ENCODE results near the gene LONP2. TPM values are rescaled to one million over a fixed set of nuclear protein-coding genes. Genes with fewer than 3 reads are reported as not detected.

LONP2 gene
- total and polyA plus RNA-seq, 9 of the 15 experiments (the other 6 are each of a cell fraction or from before 2014, with no cell fraction given): 8.1 to 41.2 (median 25.6) TPM

DNA sequence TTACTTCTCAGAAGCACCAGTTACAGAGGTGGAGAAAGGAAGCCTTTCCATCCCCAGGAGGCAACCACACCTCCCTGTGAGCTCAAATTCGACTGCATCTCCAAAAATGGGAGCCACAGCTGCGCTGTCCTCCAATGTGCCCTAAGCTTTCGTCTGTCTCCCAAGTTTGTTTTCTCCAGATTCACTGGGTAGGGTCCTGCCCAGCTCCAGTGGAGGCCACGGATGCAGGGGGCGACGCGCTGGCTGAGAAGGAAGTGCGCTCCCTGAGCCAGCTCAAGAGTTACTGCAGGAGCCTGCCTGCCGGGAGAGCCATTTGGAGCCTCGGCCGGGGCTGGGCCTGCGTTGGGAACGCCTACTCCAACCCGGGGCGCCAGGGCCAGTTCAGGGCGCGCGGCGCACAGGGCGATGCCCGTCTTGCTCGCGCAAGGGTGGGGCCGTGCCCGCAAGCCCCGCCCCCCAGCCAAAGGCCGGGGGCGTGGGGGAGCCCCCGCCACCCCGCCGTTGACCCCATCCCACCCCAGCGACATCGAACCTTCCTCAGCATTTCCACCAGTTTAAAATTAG lies 121.6 kb downstream of the LONP2 start:
- Histone ChIP-seq H3K9ac (ENCODE audit: insufficient read depth in 1 of 2, low read depth in 2 of 2, low read length in 2 of 2) (peak overlapping the region; percentile 87 to 93), H3K36me3 (ENCODE audit: control insufficient read depth, insufficient read depth, low read length) (peaks cover 12% of the 10 kb centered on the region), H3K27me3 (ENCODE audit: control insufficient read depth in 2 of 2, insufficient read depth in 2 of 2, low read length in 2 of 2) (no peaks in the 10 kb centered on the region), H4K20me1 (replicated peaks; ENCODE audit: control insufficient read depth, insufficient read depth, low read length) (peaks cover 12% of the 10 kb centered on the region), H3K4me2 (ENCODE audit: insufficient read depth, low read length) (peak overlapping the region; percentile 89), H3K4me3 (peak overlapping the region; percentile 50), H3K9me1 (ENCODE audit: control insufficient read depth, insufficient read depth, low read length) (no peaks in the 10 kb centered on the region), H3K79me2 (ENCODE audit: control insufficient read depth, insufficient read depth, low read length) (peaks cover 96% of the 10 kb centered on the region), H3K4me1 (replicated peaks in 1 of 2; ENCODE audit: control insufficient read depth in 2 of 2, insufficient read depth in 2 of 2, low read length in 2 of 2) (peaks cover 16 to 31% of the 10 kb centered on the region in 2 experiments), H2AFZ (ENCODE audit: low read depth, low read length) (peak overlapping the region; percentile 48), H3K27ac (ENCODE audit: extremely low read depth, low read depth, low read length) (peak overlapping the region; percentile 80), H3K9me3 (replicated peaks; ENCODE audit: control insufficient read depth, insufficient read depth, low read depth, low read length) (no peaks in the 10 kb centered on the region)
- in situ Hi-C loops (cut with MboI): no loop called here
- intact Hi-C loops (cut with micrococcal nuclease): loop anchor here (2.0 to 5.0 kb wide), 2 partner anchors 19 to 257 kb away; partner anchors contain the start of gene SIAH1
- POLR2A ChIA-PET: interaction anchor here (0.6 to 4.7 kb wide), 24 partner anchors 10 to 251 kb away, joined by 3 to 48 read pairs (median 3); partner anchors contain the start of gene SIAH1
- DNase-seq (ENCODE audit: extremely low read depth in 1 of 4, low spot score in 3 of 4) (peak; percentile 86 to 93 (median 89)), ATAC-seq (peak; percentile 98), FAIRE-seq (peak; percentile 67)
- WGBS (ENCODE audit: insufficient coverage, low coverage, missing lambda C conversion rate): 0% methylated on average over 31 of the region's 33 CpGs
- no TSS peak for BruUV-seq (replicated peaks)
- CTCF ChIA-PET (ENCODE audit: low intra/inter-chr PET ratio): no interaction called here
- no peak for TF ChIP-seq ATF1 (CRISPR knock-in tag; IDR thresholded peaks at IDR 0.05)
- peak; percentile 8; the same call in 1 of the 2 replicates for TF ChIP-seq ATF1 (tag; IDR thresholded peaks at IDR 0.05)
- peak in 1 of 3 experiments; percentile 69 for TF ChIP-seq YY1 (IDR thresholded peaks at IDR 0.05; ENCODE audit: borderline replicate concordance in 1 of 3, control insufficient read depth in 1 of 3, extremely low read depth in 1 of 3, insufficient read depth in 3 of 3, insufficient read length in 1 of 3, insufficient replicate concordance in 2 of 3, low read depth in 1 of 3, low read length in 2 of 3)
- TF ChIP-seq, protein P1, sequence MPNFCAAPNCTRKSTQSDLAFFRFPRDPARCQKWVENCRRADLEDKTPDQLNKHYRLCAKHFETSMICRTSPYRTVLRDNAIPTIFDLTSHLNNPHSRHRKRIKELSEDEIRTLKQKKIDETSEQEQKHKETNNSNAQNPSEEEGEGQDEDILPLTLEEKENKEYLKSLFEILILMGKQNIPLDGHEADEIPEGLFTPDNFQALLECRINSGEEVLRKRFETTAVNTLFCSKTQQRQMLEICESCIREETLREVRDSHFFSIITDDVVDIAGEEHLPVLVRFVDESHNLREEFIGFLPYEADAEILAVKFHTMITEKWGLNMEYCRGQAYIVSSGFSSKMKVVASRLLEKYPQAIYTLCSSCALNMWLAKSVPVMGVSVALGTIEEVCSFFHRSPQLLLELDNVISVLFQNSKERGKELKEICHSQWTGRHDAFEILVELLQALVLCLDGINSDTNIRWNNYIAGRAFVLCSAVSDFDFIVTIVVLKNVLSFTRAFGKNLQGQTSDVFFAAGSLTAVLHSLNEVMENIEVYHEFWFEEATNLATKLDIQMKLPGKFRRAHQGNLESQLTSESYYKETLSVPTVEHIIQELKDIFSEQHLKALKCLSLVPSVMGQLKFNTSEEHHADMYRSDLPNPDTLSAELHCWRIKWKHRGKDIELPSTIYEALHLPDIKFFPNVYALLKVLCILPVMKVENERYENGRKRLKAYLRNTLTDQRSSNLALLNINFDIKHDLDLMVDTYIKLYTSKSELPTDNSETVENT (CRISPR knock-in tag; IDR thresholded peaks at IDR 0.05): peak; percentile 67; the same call in 1 of the 2 replicates
- TF ChIP-seq RBM22 (IDR thresholded peaks at IDR 0.05; ENCODE audit: low read depth, low read length, poor library complexity, severe bottlenecking): peak; percentile 65
- TF ChIP-seq POLR2B (IDR thresholded peaks at IDR 0.05; ENCODE audit: low read depth, partially characterized antibody): peak; percentile 70
- TF ChIP-seq HDGF (IDR thresholded peaks at IDR 0.05): 0 out of 2 replicates have a peak, but pooled peaks have one; percentile 57
- TF ChIP-seq, protein P2, sequence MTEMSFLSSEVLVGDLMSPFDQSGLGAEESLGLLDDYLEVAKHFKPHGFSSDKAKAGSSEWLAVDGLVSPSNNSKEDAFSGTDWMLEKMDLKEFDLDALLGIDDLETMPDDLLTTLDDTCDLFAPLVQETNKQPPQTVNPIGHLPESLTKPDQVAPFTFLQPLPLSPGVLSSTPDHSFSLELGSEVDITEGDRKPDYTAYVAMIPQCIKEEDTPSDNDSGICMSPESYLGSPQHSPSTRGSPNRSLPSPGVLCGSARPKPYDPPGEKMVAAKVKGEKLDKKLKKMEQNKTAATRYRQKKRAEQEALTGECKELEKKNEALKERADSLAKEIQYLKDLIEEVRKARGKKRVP (CRISPR knock-in tag; IDR thresholded peaks at IDR 0.05): no peak
- no peak for TF ChIP-seq CREB1 (IDR thresholded peaks at IDR 0.05)
- peak; percentile 51; the same call in 1 of the 2 replicates for TF ChIP-seq CREB1 (CRISPR knock-in tag; IDR thresholded peaks at IDR 0.05)
- no peak for TF ChIP-seq ZNF79 (CRISPR knock-in tag; IDR thresholded peaks at IDR 0.05; ENCODE audit: low read depth)
- no peak for TF ChIP-seq KDM4B (IDR thresholded peaks at IDR 0.05; ENCODE audit: borderline replicate concordance in 2 of 2, low read depth in 1 of 2)
- TF ChIP-seq NRF1 (conservative IDR thresholded peaks at IDR 0.05 in 1 of 2, IDR thresholded peaks at IDR 0.05 in 1 of 2): peak; percentile 89 to 91
- peak; percentile 87; the same call in 1 of the 2 replicates for TF ChIP-seq KAT7 (CRISPR knock-in tag; IDR thresholded peaks at IDR 0.05; ENCODE audit: borderline replicate concordance)
- no peak for TF ChIP-seq CLOCK (CRISPR knock-in tag; IDR thresholded peaks at IDR 0.05; ENCODE audit: borderline replicate concordance)
- TF ChIP-seq TAF9B (IDR thresholded peaks at IDR 0.05; ENCODE audit: partially characterized antibody): no peak
